ENCODE data around the gene CENPP.

CENPP gene

DNA sequence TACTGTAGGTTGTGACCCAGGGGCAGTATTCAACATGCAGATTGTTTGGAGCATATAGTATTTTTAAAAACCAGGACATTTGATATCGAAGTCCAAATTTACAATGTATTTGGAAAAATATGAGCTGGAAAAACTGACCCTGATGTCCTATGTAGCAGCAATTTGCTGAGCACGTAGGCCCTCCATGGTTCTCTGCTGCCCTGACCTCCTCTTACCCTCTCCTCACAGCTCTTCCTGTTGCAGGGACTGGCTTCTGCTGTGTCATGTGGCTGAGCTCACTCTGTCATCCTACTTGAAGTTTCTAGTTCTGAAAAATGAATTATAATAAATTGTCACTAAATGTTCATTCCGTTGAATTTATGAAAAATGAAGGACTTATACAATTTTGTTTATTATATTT lies 160.6 kb downstream of the CENPP start:
- no peak overlapping the region for H3K4me3 ChIP-seq (ENCODE audit: low read depth, low read length)
- H3K4me1 ChIP-seq (ENCODE audit: control insufficient read depth, insufficient read depth, low read length, unreplicated experiment), result peaks cover 30% of the 10 kb centered on the region
- no peaks in the 10 kb centered on the region for H3K36me3 ChIP-seq (ENCODE audit: insufficient read depth, low read length)
- H3K27me3 ChIP-seq (ENCODE audit: insufficient read depth, low read length), result no peaks in the 10 kb centered on the region
- no peaks in the 10 kb centered on the region for H3K79me2 ChIP-seq (ENCODE audit: control insufficient read depth, insufficient read depth, low read length, unreplicated experiment)
- H3K27ac ChIP-seq (ENCODE audit: low read depth, low read length), result no peak overlapping the region
- no peak overlapping the region for H2AFZ ChIP-seq (ENCODE audit: low read length, unreplicated experiment)

DNA sequence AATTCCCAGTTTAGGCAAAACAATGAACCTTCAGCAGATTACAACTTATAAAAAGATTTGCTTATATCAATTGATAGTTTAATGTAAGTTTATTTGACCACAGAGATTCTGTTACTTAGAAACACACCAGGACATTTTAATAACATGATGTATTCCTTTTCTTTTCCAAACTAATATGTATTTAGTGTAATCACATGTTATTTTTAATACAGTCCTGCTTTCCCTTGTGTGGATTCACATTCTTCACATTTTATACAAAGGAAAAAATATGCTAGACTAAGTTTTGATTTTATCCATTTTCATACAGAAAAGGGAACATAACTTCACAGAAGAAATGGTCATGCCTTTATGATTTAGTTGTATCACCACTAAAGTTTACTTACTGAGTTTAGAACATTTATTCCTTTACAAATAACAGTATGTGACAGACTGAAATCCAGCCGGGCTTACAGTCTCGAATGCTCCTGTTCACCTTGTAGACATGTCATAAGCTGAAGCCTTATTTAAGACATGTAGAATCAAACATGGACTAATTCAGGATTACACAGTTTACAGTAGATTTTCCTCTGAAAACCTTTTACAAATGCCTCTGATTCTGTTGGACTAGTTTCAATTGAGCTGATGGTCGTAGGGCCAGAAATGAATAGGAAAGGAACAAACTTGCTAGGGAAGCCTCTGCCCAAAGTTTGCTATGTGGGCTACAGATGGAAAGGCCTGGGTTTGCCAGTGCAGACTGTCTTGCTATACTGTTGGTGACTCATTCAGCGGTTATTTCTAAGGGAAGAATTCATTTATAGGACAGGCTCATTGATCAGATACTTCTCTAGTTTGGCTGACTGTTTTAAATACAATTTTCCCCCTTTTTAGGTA lies 163.2 kb downstream of the CENPP start:
- Histone ChIP-seq H3K79me2 (ENCODE audit: control insufficient read depth, insufficient read depth, low read length, unreplicated experiment) (no peaks in the 10 kb centered on the region), H3K27me3 (ENCODE audit: insufficient read depth, low read length) (no peaks in the 10 kb centered on the region), H2AFZ (ENCODE audit: low read length, unreplicated experiment) (no peak overlapping the region), H3K4me3 (ENCODE audit: low read depth, low read length) (no peak overlapping the region), H3K27ac (ENCODE audit: low read depth, low read length) (no peak overlapping the region), H3K4me1 (ENCODE audit: control insufficient read depth, insufficient read depth, low read length, unreplicated experiment) (peaks cover 15% of the 10 kb centered on the region), H3K36me3 (ENCODE audit: insufficient read depth, low read length) (no peaks in the 10 kb centered on the region)

DNA sequence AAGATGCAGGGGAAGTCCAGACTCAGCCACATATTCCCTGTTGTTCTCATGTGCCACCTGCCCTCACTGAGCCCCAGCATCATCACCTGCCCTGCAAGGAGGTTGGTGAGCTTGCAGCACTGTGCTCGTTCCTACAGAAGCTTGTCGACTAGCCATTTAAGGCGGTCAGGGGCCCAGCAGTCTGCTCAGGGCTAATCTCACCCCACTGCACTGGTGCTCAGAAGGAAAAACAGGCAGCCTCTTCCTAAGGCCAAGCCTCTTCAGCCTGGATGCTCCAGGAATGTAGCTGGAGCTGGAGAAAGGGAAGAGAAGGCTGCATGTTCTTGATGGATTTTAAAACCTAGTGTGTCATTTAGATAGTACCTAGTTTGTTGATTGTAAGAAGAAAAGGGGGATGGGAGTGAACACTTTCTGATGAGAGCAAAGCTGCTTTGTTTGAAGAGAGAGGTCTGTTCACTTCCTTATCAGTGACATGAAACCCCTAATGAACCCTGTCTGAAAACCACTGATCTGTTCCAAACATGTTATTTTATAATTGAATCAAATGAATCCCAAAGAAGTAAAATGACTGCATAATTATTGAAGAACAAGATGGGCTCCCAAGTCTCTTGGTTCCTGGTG lies 167.1 kb downstream of the CENPP start:
- no peaks in the 10 kb centered on the region for H3K27me3 ChIP-seq (ENCODE audit: insufficient read depth, low read length)
- H2AFZ ChIP-seq (ENCODE audit: low read length, unreplicated experiment), result no peak overlapping the region
- H3K4me3 ChIP-seq (ENCODE audit: low read depth, low read length), result no peak overlapping the region
- no peaks in the 10 kb centered on the region for H3K36me3 ChIP-seq (ENCODE audit: insufficient read depth, low read length)
- no peak overlapping the region for H3K27ac ChIP-seq (ENCODE audit: low read depth, low read length)
- H3K4me1 ChIP-seq (ENCODE audit: control insufficient read depth, insufficient read depth, low read length, unreplicated experiment), result peaks cover 9% of the 10 kb centered on the region
- H3K79me2 ChIP-seq (ENCODE audit: control insufficient read depth, insufficient read depth, low read length, unreplicated experiment), result no peaks in the 10 kb centered on the region

DNA sequence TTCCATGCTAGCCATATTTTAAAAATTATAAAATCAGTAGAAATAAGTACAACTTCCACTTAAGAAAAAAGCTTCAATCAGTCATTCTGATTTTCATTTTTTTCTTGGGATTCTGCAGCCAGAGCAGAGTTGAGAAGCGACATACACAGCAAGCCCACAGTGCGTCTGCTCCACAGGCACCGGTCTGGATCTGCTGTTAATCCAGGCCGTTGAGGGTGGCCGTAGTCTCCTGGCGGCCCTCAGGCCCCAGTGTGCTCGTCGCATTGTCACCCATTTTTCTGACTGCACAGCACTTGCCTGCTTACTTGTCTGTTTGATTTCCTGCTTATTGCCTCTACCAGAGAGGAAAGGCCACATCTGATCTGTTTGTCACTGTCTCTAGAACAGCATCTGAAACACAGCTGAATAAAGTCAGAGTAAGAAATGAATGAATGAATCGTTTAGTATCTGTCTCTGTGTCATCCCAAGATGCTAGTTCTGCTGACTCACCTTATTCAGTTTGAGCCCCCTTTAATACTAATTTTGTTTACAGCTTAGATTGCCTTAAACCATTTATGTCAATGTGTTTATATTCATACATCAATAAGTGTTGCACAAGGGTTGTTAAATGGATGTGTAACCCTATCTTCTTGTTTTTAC lies 168.1 kb downstream of the CENPP start:
- H3K27ac ChIP-seq (ENCODE audit: low read depth, low read length), result no peak overlapping the region
- H2AFZ ChIP-seq (ENCODE audit: low read length, unreplicated experiment), result no peak overlapping the region
- H3K36me3 ChIP-seq (ENCODE audit: insufficient read depth, low read length), result no peaks in the 10 kb centered on the region
- no peaks in the 10 kb centered on the region for H3K79me2 ChIP-seq (ENCODE audit: control insufficient read depth, insufficient read depth, low read length, unreplicated experiment)
- peaks cover 4% of the 10 kb centered on the region for H3K4me1 ChIP-seq (ENCODE audit: control insufficient read depth, insufficient read depth, low read length, unreplicated experiment)
- H3K27me3 ChIP-seq (ENCODE audit: insufficient read depth, low read length), result no peaks in the 10 kb centered on the region
- no peak overlapping the region for H3K4me3 ChIP-seq (ENCODE audit: low read depth, low read length)

DNA sequence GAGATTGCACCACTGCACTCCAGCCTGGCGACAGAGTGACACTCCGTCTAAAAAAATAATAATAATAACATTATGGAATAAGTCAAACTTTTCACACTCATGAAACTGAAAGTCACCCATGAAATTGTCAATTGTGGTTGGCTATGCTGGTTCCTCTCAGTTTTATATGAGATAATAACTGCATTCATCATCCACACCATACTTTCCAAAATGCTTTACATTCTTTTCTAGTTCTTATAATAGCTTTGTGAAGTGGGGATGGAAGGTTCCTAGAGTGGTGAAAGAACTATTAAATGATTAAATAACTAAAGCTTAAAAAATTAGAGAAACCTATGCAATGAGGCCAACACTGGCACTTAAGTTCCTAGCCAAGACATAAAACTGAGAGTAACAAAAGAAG lies 169.1 kb downstream of the CENPP start:
- Histone ChIP-seq H3K27ac (ENCODE audit: low read depth, low read length) (no peak overlapping the region), H3K4me1 (ENCODE audit: control insufficient read depth, insufficient read depth, low read length, unreplicated experiment) (no peaks in the 10 kb centered on the region), H3K36me3 (ENCODE audit: insufficient read depth, low read length) (no peaks in the 10 kb centered on the region), H3K4me3 (ENCODE audit: low read depth, low read length) (no peak overlapping the region), H3K79me2 (ENCODE audit: control insufficient read depth, insufficient read depth, low read length, unreplicated experiment) (no peaks in the 10 kb centered on the region), H2AFZ (ENCODE audit: low read length, unreplicated experiment) (no peak overlapping the region), H3K27me3 (ENCODE audit: insufficient read depth, low read length) (no peaks in the 10 kb centered on the region)

DNA sequence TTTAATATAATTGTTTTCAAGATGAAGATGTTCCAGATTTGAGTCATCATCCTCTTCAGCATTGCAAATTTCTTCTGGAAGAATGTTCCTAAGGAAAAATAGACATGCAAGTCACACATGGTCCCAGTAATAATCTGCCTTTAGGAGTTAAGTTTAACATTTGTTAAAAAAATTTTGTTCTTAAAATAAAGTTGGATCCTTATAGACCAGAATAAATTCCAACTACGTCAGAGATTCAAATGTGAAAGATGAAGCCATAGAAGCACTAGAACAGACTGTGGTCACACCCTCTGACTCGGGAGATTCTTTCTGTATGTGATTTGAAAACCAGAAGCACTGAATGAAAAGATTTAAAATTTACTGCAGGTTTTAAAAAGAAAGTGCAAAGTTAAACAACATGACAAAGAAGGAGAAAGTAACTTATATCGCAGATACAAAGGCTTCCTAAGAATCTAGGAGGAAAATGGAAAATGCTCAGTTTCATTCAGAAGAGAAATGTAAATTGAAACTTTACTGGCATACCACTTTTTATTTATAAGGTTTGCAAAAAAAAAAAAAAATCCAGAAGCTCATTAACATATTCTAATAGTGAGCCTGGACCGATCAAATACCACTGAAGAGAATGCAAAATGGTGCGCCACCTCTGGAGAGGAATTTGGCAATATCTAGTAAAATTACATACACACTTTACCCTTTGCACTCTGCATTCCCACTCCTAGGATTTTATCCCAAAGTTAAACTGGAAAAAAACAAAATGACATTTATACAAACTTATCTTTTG lies 170.8 kb downstream of the CENPP start:
- H3K27me3 ChIP-seq (ENCODE audit: insufficient read depth, low read length), result no peaks in the 10 kb centered on the region
- H3K4me3 ChIP-seq (ENCODE audit: low read depth, low read length), result no peak overlapping the region
- no peaks in the 10 kb centered on the region for H3K4me1 ChIP-seq (ENCODE audit: control insufficient read depth, insufficient read depth, low read length, unreplicated experiment)

DNA sequence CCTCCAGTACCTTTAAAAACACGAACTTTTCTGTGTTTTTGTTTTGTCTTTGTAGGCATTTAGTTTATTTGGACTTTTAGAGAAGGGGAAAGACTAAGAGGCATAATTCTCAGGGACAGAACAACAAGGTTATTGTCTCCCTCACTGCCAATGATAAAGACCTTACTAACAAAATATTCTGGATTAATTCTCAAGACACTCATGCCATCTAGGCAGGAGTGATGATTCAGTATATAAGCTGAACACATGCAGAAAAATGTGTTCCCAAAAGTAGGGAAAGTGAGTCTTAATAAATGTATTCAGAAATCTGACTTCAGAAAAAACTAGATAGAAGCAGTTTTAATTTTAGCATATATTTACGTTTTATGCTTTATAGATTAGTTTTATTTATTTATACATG lies 173.9 kb downstream of the CENPP start:
- Histone ChIP-seq H3K4me3 (ENCODE audit: low read depth, low read length) (no peak overlapping the region), H3K4me1 (ENCODE audit: control insufficient read depth, insufficient read depth, low read length, unreplicated experiment) (peaks cover 6% of the 10 kb centered on the region), H3K27ac (ENCODE audit: low read depth, low read length) (no peak overlapping the region), H2AFZ (ENCODE audit: low read length, unreplicated experiment) (no peak overlapping the region), H3K36me3 (ENCODE audit: insufficient read depth, low read length) (no peaks in the 10 kb centered on the region), H3K79me2 (ENCODE audit: control insufficient read depth, insufficient read depth, low read length, unreplicated experiment) (no peaks in the 10 kb centered on the region), H3K27me3 (ENCODE audit: insufficient read depth, low read length) (no peaks in the 10 kb centered on the region)

More for the DNA sequence above, 170.8 kb downstream of the CENPP start:
- Histone ChIP-seq H3K36me3 (ENCODE audit: insufficient read depth, low read length) (no peaks in the 10 kb centered on the region), H3K79me2 (ENCODE audit: control insufficient read depth, insufficient read depth, low read length, unreplicated experiment) (no peaks in the 10 kb centered on the region), H3K27ac (ENCODE audit: low read depth, low read length) (no peak overlapping the region), H2AFZ (ENCODE audit: low read length, unreplicated experiment) (no peak overlapping the region)

DNA sequence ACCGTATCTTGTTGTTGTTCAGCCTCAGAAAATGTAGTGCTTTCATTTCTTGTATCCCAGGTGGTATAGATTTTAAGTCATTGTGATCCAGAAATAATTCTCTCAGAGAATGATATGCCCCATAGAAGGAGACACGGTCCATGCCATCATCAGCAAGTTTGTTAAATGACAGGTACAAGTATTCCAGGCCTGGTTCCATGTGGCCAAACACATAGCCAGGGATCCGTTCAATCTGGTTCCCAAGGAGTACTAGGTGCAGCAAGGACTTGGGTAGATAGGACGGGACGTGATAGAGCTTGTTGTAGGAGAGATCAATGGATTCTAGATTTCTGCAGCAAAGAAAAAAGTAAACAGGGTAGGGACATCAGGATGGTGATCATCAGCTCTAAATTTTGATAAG lies 175.0 kb downstream of the CENPP start:
- Histone ChIP-seq H3K4me3 (ENCODE audit: low read depth, low read length) (no peak overlapping the region), H3K27ac (ENCODE audit: low read depth, low read length) (no peak overlapping the region), H3K79me2 (ENCODE audit: control insufficient read depth, insufficient read depth, low read length, unreplicated experiment) (no peaks in the 10 kb centered on the region), H2AFZ (ENCODE audit: low read length, unreplicated experiment) (no peak overlapping the region), H3K4me1 (ENCODE audit: control insufficient read depth, insufficient read depth, low read length, unreplicated experiment) (peaks cover 16% of the 10 kb centered on the region), H3K27me3 (ENCODE audit: insufficient read depth, low read length) (no peaks in the 10 kb centered on the region), H3K36me3 (ENCODE audit: insufficient read depth, low read length) (no peaks in the 10 kb centered on the region)

DNA sequence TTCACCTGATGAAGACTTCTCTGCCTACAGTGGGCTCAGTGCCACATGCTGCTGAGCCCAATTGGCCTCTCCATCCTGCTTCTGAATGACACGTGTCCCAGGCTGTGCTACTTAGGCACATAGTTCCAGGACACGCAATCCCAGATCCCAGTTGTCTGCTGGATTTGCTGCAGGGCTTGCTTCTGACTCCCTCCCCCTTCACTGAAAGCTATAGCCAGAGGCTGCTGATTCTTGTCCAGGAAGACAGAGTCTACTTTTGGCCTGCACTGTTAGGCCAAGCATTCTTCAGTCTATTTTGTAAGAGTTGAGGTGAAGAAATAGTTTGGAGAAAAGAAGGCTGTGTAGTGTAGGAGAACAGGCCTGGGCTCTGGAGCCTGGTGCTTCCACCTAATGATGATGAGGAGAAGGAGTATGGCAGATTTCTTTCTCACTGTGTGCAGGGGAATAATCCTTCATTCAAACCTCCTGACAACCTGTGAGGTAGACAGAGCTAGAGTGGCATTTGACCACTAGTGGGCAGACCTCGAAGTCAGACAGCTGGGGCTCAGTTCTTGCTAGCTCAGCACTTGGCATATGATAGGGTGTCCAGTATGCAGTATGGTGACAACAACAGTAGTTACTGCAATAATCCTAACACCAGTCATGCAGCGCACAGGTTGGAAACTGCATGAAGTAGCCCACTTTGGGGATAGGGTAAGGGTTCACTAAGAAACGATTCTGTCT lies 176.1 kb downstream of the CENPP start:
- H3K36me3 ChIP-seq (ENCODE audit: insufficient read depth, low read length), result no peaks in the 10 kb centered on the region
- H3K4me1 ChIP-seq (ENCODE audit: control insufficient read depth, insufficient read depth, low read length, unreplicated experiment), result peaks cover 27% of the 10 kb centered on the region
- no peaks in the 10 kb centered on the region for H3K79me2 ChIP-seq (ENCODE audit: control insufficient read depth, insufficient read depth, low read length, unreplicated experiment)
- H3K27ac ChIP-seq (ENCODE audit: low read depth, low read length), result no peak overlapping the region
- no peak overlapping the region for H3K4me3 ChIP-seq (ENCODE audit: low read depth, low read length)
- H2AFZ ChIP-seq (ENCODE audit: low read length, unreplicated experiment), result no peak overlapping the region
- H3K27me3 ChIP-seq (ENCODE audit: insufficient read depth, low read length), result no peaks in the 10 kb centered on the region

DNA sequence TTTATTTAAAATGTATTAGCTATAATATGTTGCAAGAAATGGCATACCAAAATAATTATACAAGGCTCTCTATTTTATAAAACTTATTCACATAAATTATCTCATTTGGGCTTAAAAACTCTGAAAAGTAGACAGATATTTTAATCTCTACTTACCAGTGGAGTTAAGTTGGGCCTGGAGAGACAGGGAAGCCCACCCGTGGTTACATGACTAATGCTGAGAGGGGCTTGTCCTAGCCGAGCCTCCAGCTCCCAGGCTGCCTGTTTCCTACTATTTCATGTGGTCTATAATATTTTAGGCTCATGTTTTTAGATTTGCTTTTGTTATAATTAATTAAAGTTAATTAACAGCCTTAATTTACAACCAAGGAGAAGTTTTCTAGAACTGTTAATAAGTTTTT lies 177.4 kb downstream of the CENPP start:
- no peaks in the 10 kb centered on the region for H3K79me2 ChIP-seq (ENCODE audit: control insufficient read depth, insufficient read depth, low read length, unreplicated experiment)
- H3K36me3 ChIP-seq (ENCODE audit: insufficient read depth, low read length), result no peaks in the 10 kb centered on the region
- H2AFZ ChIP-seq (ENCODE audit: low read length, unreplicated experiment), result no peak overlapping the region
- H3K4me1 ChIP-seq (ENCODE audit: control insufficient read depth, insufficient read depth, low read length, unreplicated experiment), result peaks cover 36% of the 10 kb centered on the region
- no peak overlapping the region for H3K4me3 ChIP-seq (ENCODE audit: low read depth, low read length)
- H3K27me3 ChIP-seq (ENCODE audit: insufficient read depth, low read length), result no peaks in the 10 kb centered on the region
- H3K27ac ChIP-seq (ENCODE audit: low read depth, low read length), result no peak overlapping the region
